HepG2 (cell line): ENCODE data around the gene C9orf50. TPM values are rescaled to one million over a fixed set of nuclear protein-coding genes. Genes with fewer than 3 reads are reported as not detected.
A peak's percentile ranks its signal among the peaks of the same experiment; 100 is the strongest.

Experiments used
- ATF3 ChIP-seq: sonication (generic); formaldehyde crosslinking; IDR thresholded peaks from 2 replicates; pipeline ENCODE4 v1.4.0; 2020; ENCODE audit warnings: missing genetic modification reagents
- DMAP1 ChIP-seq: IDR thresholded peaks from 2 replicates; pipeline ENCODE4 v1.6.1; 2016
- FLYWCH1 ChIP-seq: sonication (generic); formaldehyde crosslinking; IDR thresholded peaks from 2 replicates; pipeline ENCODE4 v1.8.1; 2023; ENCODE audit warnings: mild to moderate bottlenecking, missing genetic modification reagents
- LCORL ChIP-seq, 2 experiments: fragments of 450-650 bp in 1 of 2; sonication (generic) in 1 of 2; formaldehyde crosslinking in 1 of 2; IDR thresholded peaks; 2 replicates each; pipeline versions ENCODE4 v1.5.0 to v1.6.1; 2017 to 2020; ENCODE audit warnings: antibody characterized with exemption in 1 of 2, missing genetic modification reagents in 1 of 2
- MTF1 ChIP-seq: sonication (generic); formaldehyde crosslinking; IDR thresholded peaks from 2 replicates; pipeline ENCODE4 v1.5.0; 2020; ENCODE audit warnings: missing genetic modification reagents
- PAX8 ChIP-seq: sonication (generic); formaldehyde crosslinking; IDR thresholded peaks from 2 replicates; pipeline ENCODE4 v1.8.0; 2022; ENCODE audit warnings: mild to moderate bottlenecking, missing genetic modification reagents, borderline replicate concordance
- RXRA ChIP-seq: sonication (generic); formaldehyde crosslinking; IDR thresholded peaks from 2 replicates; pipeline ENCODE4 v1.5.1; 2020; ENCODE audit warnings: missing genetic modification reagents
- TFE3 ChIP-seq: IDR thresholded peaks from 2 replicates; pipeline ENCODE4 v1.6.1; 2016
- ZBTB43 ChIP-seq: sonication (generic); formaldehyde crosslinking; conservative IDR thresholded peaks from 2 replicates; pipeline ENCODE4 v1.4.0; 2020; ENCODE audit warnings: missing genetic modification reagents
- ZGPAT ChIP-seq: IDR thresholded peaks from 2 replicates; pipeline ENCODE4 v1.6.1; 2016; ENCODE audit warnings: mild to moderate bottlenecking
- ZHX2 ChIP-seq, 2 experiments: sonication (generic) in 1 of 2; formaldehyde crosslinking in 1 of 2; IDR thresholded peaks; 2 replicates each; pipeline versions ENCODE4 v1.6.1 to v1.9.0; 2014 to 2022; ENCODE audit warnings: antibody characterized with exemption in 1 of 2, borderline replicate concordance in 1 of 2, inconsistent platforms in 1 of 2, low read depth in 1 of 2, missing genetic modification reagents in 1 of 2
- ZNF24 ChIP-seq: fragments of 450-650 bp; IDR thresholded peaks from 2 replicates; pipeline ENCODE4 v1.6.1; 2017; ENCODE audit warnings: antibody characterized with exemption, mild to moderate bottlenecking
- ZNF496 ChIP-seq: sonication (generic); formaldehyde crosslinking; IDR thresholded peaks from 2 replicates; pipeline ENCODE4 v1.8.1; 2023; ENCODE audit warnings: mild to moderate bottlenecking, moderate library complexity, missing genetic modification reagents; ENCODE audit not compliant: insufficient replicate concordance
- ZNF589 ChIP-seq: sonication (generic); formaldehyde crosslinking; conservative IDR thresholded peaks from 2 replicates; pipeline ENCODE4 v1.8.0; 2022; ENCODE audit warnings: mild to moderate bottlenecking, moderate library complexity, missing genetic modification reagents
- ZNF597 ChIP-seq: sonication (generic); formaldehyde crosslinking; IDR thresholded peaks from 2 replicates; pipeline ENCODE4 v1.5.0; 2020; ENCODE audit warnings: missing genetic modification reagents
- polyA plus RNA-seq, 8 experiments: library from polyadenylated mRNA; depleted of rRNA in 3 of 8; stranded (reverse) in 7 of 8; unstranded in 1 of 8; fragments of >200 nt; fragmentation: Illumina TruSeq in 4 of 8; extraction: Trizol in 4 of 8; gene quantifications; 2 replicates each; pipeline versions ENCODE4 v1.2.1 to v1.2.3, GENCODE V29; 2011 to 2016; ENCODE audit warnings: low read depth in 4 of 8, missing spikeins in 1 of 8, mixed read lengths in 1 of 8; ENCODE audit not compliant: insufficient read depth in 1 of 8
- total RNA-seq, 5 experiments: library from RNA; depleted of rRNA; stranded (reverse); fragments of >200 nt; fragmentation: Illumina TruSeq; extraction: Trizol; gene quantifications; 2 replicates each; pipeline ENCODE4 v1.2.3, GENCODE V29; 2016; ENCODE audit warnings: low read depth in 1 of 5

C9orf50 gene
- total and polyA plus RNA-seq, 2 of the 13 experiments (the other 11 are each of a cell fraction or from before 2014, with no cell fraction given) = not detected

GRCh38 chr9:129641750-129642585 lies 21.1 kb upstream of the C9orf50 start, which contains the start of gene ASB6 (continued):
- TF ChIP-seq ZNF597 (no peak), MTF1 (CRISPR knock-in tag) (no peak), TFE3 (CRISPR knock-in tag) (peak; percentile 58), ATF3 (CRISPR knock-in tag) (peak; percentile 17; the same call in 1 of the 2 replicates), ZBTB43 (CRISPR knock-in tag) (peak; percentile 65; the same call in 1 of the 2 replicates), DMAP1 (CRISPR knock-in tag) (peak; percentile 56), FLYWCH1 (CRISPR knock-in tag) (no peak), ZGPAT (CRISPR knock-in tag) (peak; percentile 99), ZHX2 (IDR thresholded peaks at IDR 0.05; ENCODE audit: low read depth) (0 out of 2 replicates have a peak, but pooled peaks have one; percentile 55), ZHX2 (CRISPR knock-in tag; IDR thresholded peaks at IDR 0.05; ENCODE audit: borderline replicate concordance) (no peak), PAX8 (CRISPR knock-in tag) (peak; percentile 52; the same call in 1 of the 2 replicates), LCORL (IDR thresholded peaks at IDR 0.05) (no peak), LCORL (CRISPR knock-in tag; IDR thresholded peaks at IDR 0.05) (peak; percentile 63; the same call in 1 of the 2 replicates), ZNF496 (CRISPR knock-in tag) (no peak), ZNF24 (no peak), ZNF589 (CRISPR knock-in tag) (peak; percentile 93), RXRA (CRISPR knock-in tag) (peak; percentile 86)
